ENCODE measurements around the gene TMEM135.

TMEM135 gene

GRCh38 chr11:87232320-87232719 is 194.6 kb downstream of the TMEM135 start:
- no peak overlapping the region for H3K4me3 ChIP-seq (ENCODE audit: low read depth, low read length)
- no peak for DNase-seq (ENCODE audit: low read depth, low spot score)
- in situ Hi-C loops (cut with HindIII; ENCODE audit: low sequenced_read_pairs) = no loop called here
- TF ChIP-seq, protein P1, sequence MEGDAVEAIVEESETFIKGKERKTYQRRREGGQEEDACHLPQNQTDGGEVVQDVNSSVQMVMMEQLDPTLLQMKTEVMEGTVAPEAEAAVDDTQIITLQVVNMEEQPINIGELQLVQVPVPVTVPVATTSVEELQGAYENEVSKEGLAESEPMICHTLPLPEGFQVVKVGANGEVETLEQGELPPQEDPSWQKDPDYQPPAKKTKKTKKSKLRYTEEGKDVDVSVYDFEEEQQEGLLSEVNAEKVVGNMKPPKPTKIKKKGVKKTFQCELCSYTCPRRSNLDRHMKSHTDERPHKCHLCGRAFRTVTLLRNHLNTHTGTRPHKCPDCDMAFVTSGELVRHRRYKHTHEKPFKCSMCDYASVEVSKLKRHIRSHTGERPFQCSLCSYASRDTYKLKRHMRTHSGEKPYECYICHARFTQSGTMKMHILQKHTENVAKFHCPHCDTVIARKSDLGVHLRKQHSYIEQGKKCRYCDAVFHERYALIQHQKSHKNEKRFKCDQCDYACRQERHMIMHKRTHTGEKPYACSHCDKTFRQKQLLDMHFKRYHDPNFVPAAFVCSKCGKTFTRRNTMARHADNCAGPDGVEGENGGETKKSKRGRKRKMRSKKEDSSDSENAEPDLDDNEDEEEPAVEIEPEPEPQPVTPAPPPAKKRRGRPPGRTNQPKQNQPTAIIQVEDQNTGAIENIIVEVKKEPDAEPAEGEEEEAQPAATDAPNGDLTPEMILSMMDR (IDR thresholded peaks at IDR 0.05; ENCODE audit: low read depth, low read length) = no peak

DNA sequence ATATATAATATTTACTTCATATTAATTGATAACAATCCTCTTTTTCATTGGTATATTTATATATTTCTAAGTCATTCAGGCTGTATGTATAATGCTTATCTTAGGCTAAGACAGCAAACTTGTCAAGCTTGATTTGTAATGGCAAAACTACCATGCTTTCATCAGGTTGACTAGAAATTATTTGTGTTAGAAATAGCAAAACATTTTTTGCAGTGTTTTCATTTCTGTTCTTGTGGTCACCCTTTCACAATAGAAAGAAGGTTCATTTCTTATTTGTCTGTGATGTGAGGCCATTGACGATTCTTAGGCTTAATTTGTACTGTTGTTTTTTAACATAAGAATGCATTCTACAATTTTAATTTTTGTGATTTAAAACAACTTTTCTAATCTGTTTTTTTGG is 197.6 kb downstream of the TMEM135 start:
- DNase-seq (ENCODE audit: low read depth, low spot score) = no peak
- TF ChIP-seq, protein P1 (IDR thresholded peaks at IDR 0.05; ENCODE audit: low read depth, low read length) = no peak
- H3K4me3 ChIP-seq (ENCODE audit: low read depth, low read length) = no peak overlapping the region
- in situ Hi-C loops (cut with HindIII; ENCODE audit: low sequenced_read_pairs) = no loop called here

GRCh38 chr11:87236368-87236767 is 198.6 kb downstream of the TMEM135 start:
- H3K4me3 ChIP-seq (ENCODE audit: low read depth, low read length) = no peak overlapping the region
- peak; percentile 16 for DNase-seq (ENCODE audit: low read depth, low spot score)
- TF ChIP-seq, protein P1 (IDR thresholded peaks at IDR 0.05; ENCODE audit: low read depth, low read length) = no peak
- in situ Hi-C loops (cut with HindIII; ENCODE audit: low sequenced_read_pairs) = no loop called here

DNA sequence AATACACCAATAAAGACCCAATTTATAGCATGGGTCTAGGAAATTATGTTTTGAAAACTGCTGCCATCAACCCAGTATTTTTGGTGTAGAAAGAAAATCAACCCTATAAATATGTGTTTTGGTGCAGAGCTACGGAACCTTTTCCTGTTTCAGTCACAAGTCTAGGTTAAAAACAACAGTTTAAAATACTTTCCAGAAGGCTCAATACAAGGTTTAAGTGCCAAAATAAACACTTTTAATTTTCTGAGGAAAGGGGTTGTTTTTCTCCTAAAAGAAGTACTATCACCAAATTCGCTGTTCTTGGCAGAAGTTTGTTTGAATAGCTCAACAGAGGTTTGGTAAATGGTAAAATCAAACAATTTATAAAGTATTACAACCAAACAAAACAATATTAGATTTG is 201.3 kb downstream of the TMEM135 start:
- in situ Hi-C loops (cut with HindIII; ENCODE audit: low sequenced_read_pairs) = no loop called here
- H3K4me3 ChIP-seq (ENCODE audit: low read depth, low read length) = no peak overlapping the region
- DNase-seq (ENCODE audit: low read depth, low spot score) = peak; percentile 33
- TF ChIP-seq, protein P1 (IDR thresholded peaks at IDR 0.05; ENCODE audit: low read depth, low read length) = no peak

DNA sequence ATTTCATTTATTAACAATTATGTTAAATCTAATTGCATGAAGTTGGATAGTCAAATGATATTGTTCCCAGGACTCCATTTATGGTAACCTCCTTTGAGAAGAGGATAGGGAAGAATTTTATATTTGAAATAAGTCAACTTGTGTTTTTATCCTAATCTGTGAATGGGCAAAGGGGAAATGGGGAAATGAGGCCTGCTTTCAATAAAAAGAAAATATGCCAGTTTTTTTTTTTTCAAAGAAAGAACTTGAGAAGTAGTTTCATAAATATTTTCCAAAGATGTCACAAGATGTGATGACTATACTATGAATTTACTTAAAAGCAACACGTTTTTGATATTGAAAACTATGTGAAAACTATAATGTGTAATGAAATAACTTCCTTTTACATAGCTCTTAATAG is 201.8 kb downstream of the TMEM135 start:
- DNase-seq (ENCODE audit: low read depth, low spot score) = no peak
- TF ChIP-seq, protein P1 (IDR thresholded peaks at IDR 0.05; ENCODE audit: low read depth, low read length) = no peak
- in situ Hi-C loops (cut with HindIII; ENCODE audit: low sequenced_read_pairs) = no loop called here
- no peak overlapping the region for H3K4me3 ChIP-seq (ENCODE audit: low read depth, low read length)

DNA sequence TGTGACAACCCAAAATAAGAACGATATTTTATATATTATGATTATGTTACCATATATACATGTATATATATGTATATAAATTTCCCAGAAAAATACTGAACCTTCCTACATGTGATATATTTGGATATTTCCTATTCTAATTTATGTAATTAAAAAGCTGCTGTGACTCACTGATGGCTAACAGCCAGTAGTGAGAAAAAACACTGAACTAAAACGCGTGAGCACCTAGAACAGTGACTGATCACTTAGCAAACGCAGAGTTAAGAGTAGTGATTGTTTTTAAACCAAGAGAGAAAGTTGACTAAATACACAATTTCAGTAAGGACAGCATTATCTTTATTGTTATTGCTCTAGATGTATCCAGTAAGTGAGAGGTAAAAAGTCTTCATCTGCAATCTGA is 213.8 kb downstream of the TMEM135 start:
- DNase-seq (ENCODE audit: low read depth, low spot score) = no peak
- in situ Hi-C loops (cut with HindIII; ENCODE audit: low sequenced_read_pairs) = no loop called here
- no peak overlapping the region for H3K4me3 ChIP-seq (ENCODE audit: low read depth, low read length)
- TF ChIP-seq, protein P1 (IDR thresholded peaks at IDR 0.05; ENCODE audit: low read depth, low read length) = no peak

DNA sequence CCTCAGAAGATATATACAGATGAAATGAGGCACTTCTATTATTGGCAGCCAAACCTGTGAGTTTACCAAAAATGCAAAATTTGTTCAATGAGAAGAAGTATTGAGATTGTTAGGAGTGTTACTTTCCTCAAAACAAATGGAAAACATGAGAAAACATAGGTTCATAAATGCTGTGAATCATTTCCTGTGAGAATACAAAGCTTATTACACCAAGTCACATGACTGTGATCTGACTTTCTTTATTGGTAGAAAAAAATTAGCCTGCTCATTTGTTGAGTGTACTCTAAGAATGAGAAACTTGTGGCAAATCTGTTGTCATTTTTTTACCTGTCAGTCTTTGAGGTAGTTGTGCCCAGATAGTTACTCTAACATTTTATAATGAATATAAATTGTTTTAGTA is 215.1 kb downstream of the TMEM135 start:
- TF ChIP-seq, protein P1 (IDR thresholded peaks at IDR 0.05; ENCODE audit: low read depth, low read length) = no peak
- no peak overlapping the region for H3K4me3 ChIP-seq (ENCODE audit: low read depth, low read length)
- in situ Hi-C loops (cut with HindIII; ENCODE audit: low sequenced_read_pairs) = no loop called here
- no peak for DNase-seq (ENCODE audit: low read depth, low spot score)
